Glutamatergic neuron (in vitro differentiated cells): Measurements from ENCODE around the gene DNASE1. TPM values are rescaled to one million over a fixed set of nuclear protein-coding genes. Genes with fewer than 3 reads are reported as not detected.

ENCODE experiments used
- DNase-seq: peaks from one replicate; pipeline ENCODE4 v3.0.0; 2022
- H3K27ac Mint-ChIP-seq: one replicate; pipeline ENCODE4 v1.8.0; 2020; ENCODE audit warnings: mild to moderate bottlenecking, mixed read lengths, inconsistent platforms; ENCODE audit not compliant: unreplicated experiment
- H3K27me3 Mint-ChIP-seq: one replicate; pipeline ENCODE4 v1.8.0; 2020; ENCODE audit warnings: mild to moderate bottlenecking, moderate library complexity, mixed read lengths, inconsistent platforms; ENCODE audit not compliant: unreplicated experiment
- H3K36me3 Mint-ChIP-seq: one replicate; pipeline ENCODE4 v1.8.0; 2020; ENCODE audit warnings: mild to moderate bottlenecking, mixed read lengths, inconsistent platforms; ENCODE audit not compliant: unreplicated experiment
- H3K4me1 Mint-ChIP-seq: one replicate; pipeline ENCODE4 v1.8.0; 2020; ENCODE audit warnings: mild to moderate bottlenecking, low read depth, mixed read lengths, inconsistent platforms; ENCODE audit not compliant: unreplicated experiment
- H3K4me3 Mint-ChIP-seq: one replicate; pipeline ENCODE4 v1.8.0; 2020; ENCODE audit warnings: mild to moderate bottlenecking, mixed read lengths, inconsistent platforms; ENCODE audit not compliant: unreplicated experiment
- H3K9me3 Mint-ChIP-seq: one replicate; pipeline ENCODE4 v1.8.0; 2020; ENCODE audit warnings: mild to moderate bottlenecking, moderate library complexity, mixed read lengths, inconsistent platforms; ENCODE audit not compliant: unreplicated experiment
- CTCF ChIP-seq: fragments of 200-600 bp; sonication (generic); IDR thresholded peaks from one replicate; pipeline ENCODE4 v1.5.0; 2021; ENCODE audit not compliant: partially characterized antibody, unreplicated experiment
- total RNA-seq: library from RNA; stranded (reverse); fragmentation: NEBNext Ultra II Directional; extraction: Animal tissue kit (Norgen Biotek cat#: 25700); gene quantifications from one replicate; pipeline ENCODE4 v1.2.1, GENCODE V29; 2021; ENCODE audit not compliant: unreplicated experiment

Gene DNASE1
- total RNA-seq, 1 donor from 2014 or later = 34.3 TPM

- TF ChIP-seq CTCF = no peak
- Mint-ChIP-seq H3K9me3 (peaks cover 8% of the 10 kb centered on the region), H3K4me1 (peaks cover 22% of the 10 kb centered on the region), H3K36me3 (no peaks in the 10 kb centered on the region), H3K27ac (peak overlapping the region; percentile 93), H3K4me3 (peak overlapping the region; percentile 9), H3K27me3 (no peaks in the 10 kb centered on the region)
- no peak for DNase-seq
Measured at GRCh38 chr16:3696425-3697218, 42.1 kb downstream of the DNASE1 start.

- DNase-seq = no peak
- Mint-ChIP-seq H3K36me3 (no peaks in the 10 kb centered on the region), H3K27ac (no peak overlapping the region), H3K4me1 (peaks cover 22% of the 10 kb centered on the region), H3K9me3 (peaks cover 8% of the 10 kb centered on the region), H3K27me3 (no peaks in the 10 kb centered on the region), H3K4me3 (no peak overlapping the region)
- no peak for TF ChIP-seq CTCF
Measured at GRCh38 chr16:3698941-3699340, 44.5 kb downstream of the DNASE1 start.

GRCh38 chr16:3701531-3701930 lies 47.0 kb downstream of the DNASE1 start:
- Mint-ChIP-seq H3K27me3 (peaks cover 1% of the 10 kb centered on the region), H3K27ac (no peak overlapping the region), H3K4me3 (no peak overlapping the region), H3K36me3 (no peaks in the 10 kb centered on the region), H3K4me1 (peaks cover 5% of the 10 kb centered on the region), H3K9me3 (no peaks in the 10 kb centered on the region)
- DNase-seq = no peak
- TF ChIP-seq CTCF = no peak

GRCh38 chr16:3702082-3702481 lies 47.6 kb downstream of the DNASE1 start:
- DNase-seq = no peak
- TF ChIP-seq CTCF = no peak
- no peaks in the 10 kb centered on the region for H3K36me3 Mint-ChIP-seq
- H3K4me1 Mint-ChIP-seq = peaks cover 5% of the 10 kb centered on the region
- no peaks in the 10 kb centered on the region for H3K9me3 Mint-ChIP-seq
- no peak overlapping the region for H3K27ac Mint-ChIP-seq
- H3K4me3 Mint-ChIP-seq = no peak overlapping the region
- peaks cover 1% of the 10 kb centered on the region for H3K27me3 Mint-ChIP-seq

GRCh38 chr16:3706253-3707012 lies 51.9 kb downstream of the DNASE1 start:
- Mint-ChIP-seq H3K27ac (no peak overlapping the region), H3K27me3 (peaks cover 1% of the 10 kb centered on the region), H3K4me1 (peaks cover 2% of the 10 kb centered on the region), H3K4me3 (no peak overlapping the region), H3K9me3 (no peaks in the 10 kb centered on the region), H3K36me3 (no peaks in the 10 kb centered on the region)
- no peak for DNase-seq
- no peak for TF ChIP-seq CTCF
